ENCODE data around the gene CDSN.

Gene CDSN

GRCh38 chr6:31114970-31115849 is 5.0 kb downstream of the CDSN start:
- DNase-seq, result no peak

DNA sequence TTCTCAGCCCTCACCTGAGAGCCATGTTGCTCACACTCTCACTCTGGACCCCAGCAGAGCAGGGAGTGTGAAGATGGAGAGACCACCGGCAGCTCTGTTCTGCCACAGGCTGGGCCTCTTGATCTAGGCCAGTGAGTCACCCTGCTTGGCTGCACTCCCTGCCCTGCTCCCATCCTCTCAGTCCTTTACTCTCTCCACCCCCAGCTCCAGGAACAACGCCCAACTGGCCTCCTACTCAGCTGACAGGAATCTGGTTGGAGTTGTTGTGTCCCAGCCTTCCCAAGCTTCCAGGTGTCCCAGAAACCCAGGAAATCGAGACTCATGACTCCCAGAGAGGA is 5.7 kb downstream of the CDSN start, which contains the start of gene PSORS1C1:
Gene PSORS1C1, plus strand, starts transcription at position 260 of the 338 bp plus-strand sequence. CDS start 14,833 bp downstream, outside the sequence.
- DNase-seq, result no peak

DNA sequence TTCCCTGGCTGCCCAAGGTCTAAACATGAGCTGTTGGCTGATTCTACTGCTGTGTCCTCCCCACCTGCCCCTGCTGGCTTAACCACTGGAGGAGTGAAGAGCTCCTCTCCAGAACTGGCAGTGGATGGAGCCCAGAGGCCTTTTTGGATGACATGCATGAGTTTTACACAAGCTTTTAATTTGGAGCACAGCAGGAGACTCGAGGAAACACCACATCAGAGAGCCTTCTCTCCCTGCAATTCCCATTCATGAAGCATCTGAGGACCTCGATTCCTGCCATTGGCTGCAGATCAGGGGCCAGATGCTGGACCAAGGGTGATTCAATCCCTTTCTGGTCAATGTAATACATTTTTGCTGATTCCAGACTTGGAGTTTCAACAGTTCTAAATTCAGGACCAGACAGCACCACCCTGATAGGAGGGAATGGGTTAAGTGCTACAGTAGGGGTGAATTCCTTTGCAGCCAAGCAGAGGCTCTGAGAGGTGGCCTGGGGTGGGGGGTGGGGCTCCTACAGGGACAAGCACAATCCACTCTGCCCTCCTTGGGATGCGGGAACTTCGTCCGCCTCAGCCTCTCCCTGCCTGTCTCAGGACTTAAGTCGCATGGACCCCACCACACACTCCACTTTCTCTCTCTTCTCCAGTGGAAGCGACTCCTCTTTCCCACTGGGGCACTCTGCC is 6.2 kb downstream of the CDSN start:
- DNase-seq, result no peak

DNA sequence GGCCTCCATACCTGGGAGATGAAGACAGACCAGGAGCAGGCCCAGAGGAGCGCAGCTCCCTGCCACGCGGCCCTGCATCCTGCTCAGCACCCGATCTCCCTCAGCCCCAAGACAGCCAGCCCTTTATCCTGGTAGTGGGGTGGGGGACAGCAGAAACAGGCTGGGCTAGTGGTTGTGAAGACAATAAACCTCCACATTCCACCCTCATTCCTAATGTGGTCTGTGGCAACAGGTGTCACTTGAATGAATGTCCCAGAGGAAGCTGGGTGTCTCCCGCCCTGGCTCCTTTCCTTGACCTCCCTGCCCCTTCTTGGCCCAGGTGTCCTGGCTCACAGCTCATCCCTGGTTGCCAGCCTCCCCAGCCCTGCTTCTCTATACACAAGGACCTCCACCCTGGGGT is 7.8 kb downstream of the CDSN start, which contains the start of gene C6orf15:
Gene C6orf15, minus strand, starts transcription at position 98 of the 400 bp plus-strand sequence. Its CDS starts 20 bp downstream, at position 78.
- no peak for DNase-seq

- no peak for DNase-seq
These were observed 8.5 kb downstream of the CDSN start for GRCh38 chr6:31111712-31112111.

DNA sequence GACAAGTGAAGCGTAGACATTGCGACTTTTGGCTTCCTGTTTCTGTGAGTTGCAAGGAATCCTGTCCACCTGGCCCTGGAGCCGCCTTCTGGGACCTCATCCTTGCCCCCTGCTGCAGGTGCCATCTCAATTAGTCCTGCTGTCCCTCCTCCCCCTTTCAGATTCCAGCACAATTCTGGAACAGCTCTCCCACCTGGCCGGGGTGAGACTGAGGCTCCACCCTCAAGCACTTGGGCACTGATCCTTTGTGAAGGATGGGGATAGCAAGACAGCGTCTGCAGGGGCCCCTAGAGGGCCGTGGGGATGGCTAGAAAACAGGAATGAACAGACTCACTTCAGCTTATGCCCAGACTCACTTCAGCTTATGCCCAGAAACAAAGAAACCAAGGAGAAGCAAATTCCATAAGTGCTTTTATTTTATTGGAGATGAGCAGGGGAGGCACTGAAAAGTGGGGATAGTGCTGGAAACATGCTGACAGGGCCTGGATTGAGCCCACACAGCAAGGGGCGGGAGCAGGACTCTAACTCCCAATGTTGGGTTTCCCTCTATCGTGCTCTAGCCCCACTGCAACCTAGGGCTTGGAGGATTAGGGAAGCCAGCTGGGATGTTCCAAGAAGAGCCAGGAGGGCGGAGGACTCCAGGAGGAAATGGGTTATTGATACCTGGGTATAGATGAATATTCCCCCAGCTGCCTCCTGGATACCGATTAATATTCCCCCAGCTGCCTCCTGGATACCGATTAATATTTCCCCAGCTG is 9.2 kb downstream of the CDSN start:
- no peak for DNase-seq

DNA sequence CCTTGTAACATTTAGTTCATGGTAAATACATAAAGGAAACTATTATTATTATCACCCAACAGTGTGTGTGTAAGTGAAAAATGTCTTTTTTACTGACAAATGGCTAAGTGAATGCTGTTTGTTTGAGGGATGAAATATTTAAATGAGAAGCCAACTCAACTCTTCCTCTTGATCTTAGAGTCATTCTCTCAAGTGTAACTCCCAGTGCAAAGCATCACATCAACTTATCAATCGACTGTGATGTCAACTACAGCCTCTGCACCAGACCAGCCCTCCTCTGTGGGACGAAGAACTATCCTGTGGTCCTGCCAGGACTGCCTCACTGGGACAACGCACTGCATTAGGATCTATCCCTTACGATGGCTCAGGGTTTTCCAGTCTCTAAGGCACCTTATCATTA is 13.2 kb downstream of the CDSN start:
- no peak for DNase-seq

- no peak for DNase-seq
These were observed 17.1 kb downstream of the CDSN start for GRCh38 chr6:31103136-31103535.

GRCh38 chr6:31098449-31098938 is 21.8 kb downstream of the CDSN start:
- no peak for DNase-seq

DNA sequence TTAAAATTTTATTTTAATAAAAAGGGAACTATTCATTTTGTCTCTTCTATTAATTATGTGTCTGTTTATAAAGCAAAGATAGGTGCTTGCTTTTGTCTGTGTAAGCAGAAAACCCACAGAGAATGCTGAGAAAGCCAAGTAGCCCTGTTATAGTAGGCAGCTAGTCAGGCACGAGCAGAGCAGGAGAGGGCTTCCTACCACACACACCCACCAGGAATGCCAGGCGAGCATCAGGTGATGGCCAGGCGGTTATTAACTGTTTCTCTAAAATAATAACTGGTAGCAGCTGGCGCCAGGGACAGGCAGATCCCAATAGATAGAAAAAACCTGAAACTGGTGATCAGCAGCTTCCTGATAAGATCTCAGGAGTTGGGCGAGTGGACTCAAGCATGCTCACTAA is 23.6 kb downstream of the CDSN start:
- DNase-seq, result no peak

GRCh38 chr6:31096215-31096614 is 24.0 kb downstream of the CDSN start:
- no peak for DNase-seq

DNA sequence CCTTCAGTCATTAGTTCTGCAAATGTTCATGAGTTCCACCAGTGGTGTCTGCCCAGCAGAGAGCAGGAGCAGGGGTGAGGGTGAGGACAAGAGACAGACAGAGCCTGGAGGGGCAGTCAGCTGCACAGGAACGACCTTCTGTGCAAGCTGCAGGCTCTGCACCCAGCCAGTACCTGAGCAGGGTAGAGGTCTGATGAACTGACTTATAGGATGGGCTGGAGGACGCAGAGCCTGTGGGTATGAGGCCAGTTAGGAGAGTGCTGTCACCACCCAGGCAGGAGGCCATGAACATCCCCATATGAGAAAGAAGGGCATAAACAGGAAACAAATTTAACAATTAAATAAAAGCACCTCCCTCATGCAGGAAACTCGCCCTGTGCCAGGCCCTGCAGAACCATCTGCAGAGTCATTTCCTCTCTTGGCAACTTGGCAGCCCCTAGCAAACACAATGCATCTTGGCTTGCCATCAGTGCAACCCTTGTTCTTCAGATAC is 25.8 kb downstream of the CDSN start:
- no peak for DNase-seq

- no peak for DNase-seq
These were observed 27.3 kb downstream of the CDSN start for GRCh38 chr6:31092769-31093505.

DNA sequence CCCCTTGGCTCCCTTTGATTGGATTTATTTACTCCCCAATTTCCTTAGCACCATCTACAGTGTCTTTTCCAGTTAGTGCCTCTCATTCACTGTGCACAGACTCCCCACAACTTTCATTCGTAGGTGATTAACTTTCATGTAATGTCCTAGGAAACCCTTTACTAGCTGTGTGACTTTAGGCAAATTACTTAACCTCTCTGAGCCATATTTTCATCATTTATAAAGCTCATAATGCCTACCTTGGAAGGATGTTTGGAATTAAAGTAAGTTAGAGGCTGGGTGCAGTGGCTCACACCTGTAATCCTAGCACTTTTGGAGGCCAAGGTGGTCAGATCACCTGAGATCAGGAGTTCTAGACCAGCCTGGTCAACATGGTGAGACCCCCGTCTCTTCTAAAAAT is 28.0 kb downstream of the CDSN start:
- DNase-seq, result no peak

DNA sequence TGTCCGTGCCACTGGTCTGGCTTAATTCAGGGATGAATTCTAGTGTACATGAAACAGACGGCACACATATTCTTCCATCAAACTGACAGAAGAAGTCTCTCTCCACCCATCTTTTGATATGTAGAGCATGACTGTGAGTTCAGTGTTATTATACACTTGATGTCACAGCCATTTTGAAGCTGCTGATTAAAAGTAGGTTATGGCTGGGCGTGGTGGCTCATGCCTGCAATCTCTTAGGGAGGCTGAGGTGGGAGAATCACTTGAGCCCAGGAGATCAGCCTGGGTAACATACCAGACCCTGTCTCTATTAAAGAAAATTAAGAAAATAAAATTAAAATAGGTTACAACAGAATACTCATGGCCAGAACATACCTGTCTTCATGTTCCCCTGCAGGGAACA is 28.6 kb downstream of the CDSN start:
- no peak for DNase-seq

DNA sequence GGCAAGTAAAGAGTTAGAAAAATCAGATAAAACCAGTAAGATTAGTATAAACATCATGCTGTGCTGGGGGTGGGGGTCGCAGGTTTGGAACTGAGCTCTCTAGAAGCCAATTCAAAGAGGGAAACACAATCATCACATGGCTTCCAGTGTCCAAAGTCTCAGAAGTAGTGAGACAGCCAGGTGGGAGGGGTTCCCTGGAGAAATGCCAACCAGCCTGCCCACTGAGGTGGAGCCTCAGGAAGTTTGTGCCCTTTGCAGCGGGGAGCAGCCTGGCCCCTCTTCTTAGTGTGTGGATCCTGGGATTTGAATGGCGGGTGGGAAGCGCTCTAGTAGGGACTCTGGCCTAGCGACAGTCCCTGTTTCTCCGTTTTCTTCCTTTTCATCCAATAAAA is 29.3 kb downstream of the CDSN start:
- no peak for DNase-seq

GRCh38 chr6:31090275-31090972 is 29.8 kb downstream of the CDSN start:
- DNase-seq, result no peak

DNA sequence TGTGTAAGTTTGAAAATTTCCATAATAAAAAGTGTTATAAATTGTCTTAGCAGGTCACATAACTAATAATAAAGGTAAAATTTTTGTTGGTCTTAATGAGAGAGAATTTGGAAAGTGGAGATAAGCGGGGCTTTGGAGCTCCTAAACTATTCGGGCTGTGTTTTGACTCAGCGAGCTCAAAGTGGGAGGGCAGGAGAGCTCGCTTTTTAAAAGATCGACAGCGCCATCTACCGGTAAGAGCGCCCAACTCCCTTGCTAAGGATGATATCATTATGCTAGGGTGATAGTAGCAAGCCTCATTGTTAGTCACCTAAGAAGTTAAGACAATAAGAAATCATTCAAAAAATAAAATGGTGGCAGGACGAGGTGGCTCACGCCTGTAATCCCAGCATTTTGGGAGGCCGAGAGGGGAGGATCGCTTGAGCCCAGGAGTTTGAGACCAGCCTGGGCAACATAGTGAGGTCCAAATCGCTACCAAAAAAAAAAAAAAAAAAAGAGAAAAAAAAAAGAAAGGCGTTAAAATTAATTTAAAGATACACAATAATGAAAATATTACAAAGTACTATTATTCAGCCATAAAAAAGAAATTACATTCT is 32.7 kb downstream of the CDSN start:
- DNase-seq, result peak; percentile 57

GRCh38 chr6:31086788-31087440 is 33.3 kb downstream of the CDSN start:
- DNase-seq, result no peak

GRCh38 chr6:31083742-31084354 is 36.4 kb downstream of the CDSN start:
- DNase-seq, result no peak
